ENCODE measurements around the gene IGSF22. TPM values are rescaled to one million over a fixed set of nuclear protein-coding genes. Genes with fewer than 3 reads are reported as not detected.
A peak's percentile ranks its signal among the peaks of the same experiment; 100 is the strongest.

IGSF22 gene
- total RNA-seq, 1 donor from 2014 or later: 1.2 TPM

GRCh38 chr11:18713646-18714442 is 12.1 kb downstream of the IGSF22 start:
- H3K4me3 ChIP-seq: no peak overlapping the region
- H3K4me1 ChIP-seq: no peaks in the 10 kb centered on the region
- no peak overlapping the region for H3K27ac ChIP-seq
- H3K36me3 ChIP-seq: no peaks in the 10 kb centered on the region
- ATAC-seq (peak; percentile 6), DNase-seq (no peak)
- no peaks in the 10 kb centered on the region for H3K27me3 ChIP-seq
- no peaks in the 10 kb centered on the region for H3K9me3 ChIP-seq
- TF ChIP-seq, protein P1, sequence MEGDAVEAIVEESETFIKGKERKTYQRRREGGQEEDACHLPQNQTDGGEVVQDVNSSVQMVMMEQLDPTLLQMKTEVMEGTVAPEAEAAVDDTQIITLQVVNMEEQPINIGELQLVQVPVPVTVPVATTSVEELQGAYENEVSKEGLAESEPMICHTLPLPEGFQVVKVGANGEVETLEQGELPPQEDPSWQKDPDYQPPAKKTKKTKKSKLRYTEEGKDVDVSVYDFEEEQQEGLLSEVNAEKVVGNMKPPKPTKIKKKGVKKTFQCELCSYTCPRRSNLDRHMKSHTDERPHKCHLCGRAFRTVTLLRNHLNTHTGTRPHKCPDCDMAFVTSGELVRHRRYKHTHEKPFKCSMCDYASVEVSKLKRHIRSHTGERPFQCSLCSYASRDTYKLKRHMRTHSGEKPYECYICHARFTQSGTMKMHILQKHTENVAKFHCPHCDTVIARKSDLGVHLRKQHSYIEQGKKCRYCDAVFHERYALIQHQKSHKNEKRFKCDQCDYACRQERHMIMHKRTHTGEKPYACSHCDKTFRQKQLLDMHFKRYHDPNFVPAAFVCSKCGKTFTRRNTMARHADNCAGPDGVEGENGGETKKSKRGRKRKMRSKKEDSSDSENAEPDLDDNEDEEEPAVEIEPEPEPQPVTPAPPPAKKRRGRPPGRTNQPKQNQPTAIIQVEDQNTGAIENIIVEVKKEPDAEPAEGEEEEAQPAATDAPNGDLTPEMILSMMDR (IDR thresholded peaks at IDR 0.05): no peak
- intact Hi-C loops (cut with DNase I): no loop called here

DNA sequence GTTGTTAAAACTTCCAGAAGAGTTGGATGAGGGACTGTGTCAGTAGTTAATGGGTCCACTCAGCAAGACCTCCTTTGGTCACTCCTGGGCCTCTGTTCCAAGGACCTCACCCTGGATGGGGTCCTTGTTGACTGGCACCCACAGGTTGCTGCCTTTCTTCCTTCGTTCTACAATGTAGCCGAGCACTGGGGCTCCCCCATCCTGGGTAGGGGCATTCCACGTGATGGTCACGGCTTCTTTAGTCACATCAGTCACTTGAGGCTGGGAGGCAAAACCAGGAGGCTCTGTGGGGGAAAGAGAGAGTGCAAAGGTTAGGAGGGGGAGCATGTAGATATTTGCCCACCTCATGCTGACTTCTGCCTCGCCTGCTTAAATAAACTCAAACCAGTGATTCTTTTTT is 15.4 kb downstream of the IGSF22 start:
- no peaks in the 10 kb centered on the region for H3K27me3 ChIP-seq
- TF ChIP-seq, protein P1 (IDR thresholded peaks at IDR 0.05): no peak
- no peak for DNase-seq

DNA sequence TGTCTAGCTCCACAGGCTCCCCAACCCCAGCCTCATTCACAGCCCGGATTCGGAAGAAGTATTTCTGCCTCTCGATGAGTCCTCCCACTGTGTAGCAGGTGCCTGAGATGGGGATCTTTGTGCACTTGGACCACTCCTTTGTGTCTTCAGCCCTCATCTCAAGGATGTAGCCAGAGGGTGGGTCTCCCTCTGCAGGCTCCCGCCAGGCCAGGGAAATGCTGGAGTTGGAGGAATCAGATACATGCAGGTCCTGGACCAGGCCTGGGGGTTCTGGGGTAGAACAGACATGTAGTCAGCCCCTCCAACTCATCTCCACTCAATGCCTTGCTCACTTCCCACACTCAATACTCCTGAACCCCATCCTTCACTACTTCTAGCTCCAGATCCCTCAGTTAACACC is 16.6 kb downstream of the IGSF22 start:
- Histone ChIP-seq H3K27ac (no peak overlapping the region), H3K4me1 (peaks cover 13% of the 10 kb centered on the region), H3K4me3 (no peak overlapping the region), H3K9me3 (no peaks in the 10 kb centered on the region), H3K27me3 (no peaks in the 10 kb centered on the region), H3K36me3 (no peaks in the 10 kb centered on the region)
- TF ChIP-seq, protein P1 (IDR thresholded peaks at IDR 0.05): no peak
- intact Hi-C loops (cut with DNase I): no loop called here
- no peak for ATAC-seq
- no peak for DNase-seq

More for the DNA sequence above, 15.4 kb downstream of the IGSF22 start:
- Histone ChIP-seq H3K27ac (no peak overlapping the region), H3K9me3 (no peaks in the 10 kb centered on the region), H3K4me1 (peaks cover 3% of the 10 kb centered on the region), H3K36me3 (no peaks in the 10 kb centered on the region), H3K4me3 (no peak overlapping the region)
- intact Hi-C loops (cut with DNase I): no loop called here
- no peak for ATAC-seq

- no peak for DNase-seq
- Histone ChIP-seq H3K4me1 (peaks cover 16% of the 10 kb centered on the region), H3K27me3 (no peaks in the 10 kb centered on the region), H3K27ac (no peak overlapping the region), H3K36me3 (no peaks in the 10 kb centered on the region), H3K4me3 (no peak overlapping the region), H3K9me3 (no peaks in the 10 kb centered on the region)
- ATAC-seq: no peak
- intact Hi-C loops (cut with DNase I): no loop called here
- TF ChIP-seq, protein P1 (IDR thresholded peaks at IDR 0.05): no peak
Measured at GRCh38 chr11:18707811-18708340, 18.1 kb downstream of the IGSF22 start.

- Histone ChIP-seq H3K4me1 (peaks cover 16% of the 10 kb centered on the region), H3K27ac (peak overlapping the region; percentile 75), H3K4me3 (peak overlapping the region; percentile 56), H3K36me3 (peaks cover 4% of the 10 kb centered on the region), H3K9me3 (no peaks in the 10 kb centered on the region), H3K27me3 (no peaks in the 10 kb centered on the region)
- TF ChIP-seq, protein P1 (IDR thresholded peaks at IDR 0.05): no peak
- DNase-seq (no peak), ATAC-seq (peak; percentile 70)
- intact Hi-C loops (cut with DNase I): no loop called here
Measured at GRCh38 chr11:18706330-18707243, 19.4 kb downstream of the IGSF22 start.

All from upper lobe of right lung (tissue), 1 donor.